GM12878 (cell line): ENCODE data around the gene PRKN. TPM values are rescaled to one million over a fixed set of nuclear protein-coding genes. Genes with fewer than 3 reads are reported as not detected.

ENCODE experiments used
- ATAC-seq: fragments of 200-7000 bp; cut with Tn5 transposase; 3 replicates; pipeline ENCODE4 v1.9.1; 2020; ENCODE audit warnings: mild to moderate bottlenecking, moderate library complexity
- BruUV-seq: library from RNA; stranded (reverse); fragments of 400-500 nt; replicated peaks from 2 replicates; lab custom pipeline; 2021; lab: Mats Ljungman, UMichigan
- CTCF ChIA-PET: fragments of 300-600 bp; sonication (Branson Sonifier 250); formaldehyde crosslinking; extraction: SDS; loops from one replicate; lab custom pipeline; 2021; ENCODE audit warnings: inconsistent platforms; lab: Yijun Ruan, JAX
- POLR2A ChIA-PET: fragments of 350-600 bp; formaldehyde crosslinking; extraction: SDS; loops from one replicate; lab custom pipeline; 2021; ENCODE audit warnings: inconsistent platforms; lab: Charles Lee
- RAD21 ChIA-PET: fragments of 300-600 bp; sonication (Branson Sonifier 250); formaldehyde crosslinking; loops from one replicate; lab custom pipeline; 2023; ENCODE audit warnings: antibody characterized with exemption; ENCODE audit not compliant: unreplicated experiment; lab: Charles Lee
- SMC1A ChIA-PET: fragments of 300-600 bp; sonication (Branson Sonifier 250); formaldehyde crosslinking; loops from one replicate; lab custom pipeline; 2023; ENCODE audit not compliant: unreplicated experiment, uncharacterized antibody; lab: Charles Lee
- DNase-seq: peaks from one replicate; pipeline ENCODE4 v3.0.0-alpha.2; 2011; ENCODE audit warnings: low read depth, low spot score
- FAIRE-seq: peaks from 3 replicates; lab custom pipeline; 2011; peaks lifted over from hg19 to GRCh38; lab: Jason Lieb, UNC
- H2AFZ ChIP-seq: 2 replicates; pipeline ENCODE4 v1.6.0; 2011; ENCODE audit warnings: low read depth, low read length, control low read depth; ENCODE audit not compliant: control insufficient read depth
- H3K27ac ChIP-seq: 2 replicates; pipeline ENCODE4 v1.5.1; 2011; ENCODE audit warnings: control low read depth; ENCODE audit not compliant: control insufficient read depth, insufficient read depth
- H3K27me3 ChIP-seq, 2 experiments: replicated peaks in 1 of 2; 2 replicates each; pipeline versions ENCODE4 v1.6.0 to v1.6.1; 2011; ENCODE audit warnings: low read length in 1 of 2; ENCODE audit not compliant: control insufficient read depth in 2 of 2, insufficient read depth in 2 of 2
- H3K36me3 ChIP-seq, 2 experiments: 2 replicates each; pipeline ENCODE4 v1.5.1; 2011; ENCODE audit warnings: low read length in 1 of 2; ENCODE audit not compliant: control insufficient read depth in 2 of 2, insufficient read depth in 2 of 2
- H3K4me1 ChIP-seq: 2 replicates; pipeline ENCODE4 v1.6.1; 2011; ENCODE audit warnings: mild to moderate bottlenecking, low read length, moderate library complexity, mixed read lengths; ENCODE audit not compliant: control insufficient read depth, insufficient read depth
- H3K4me2 ChIP-seq: 2 replicates; pipeline ENCODE4 v1.6.0; 2011; ENCODE audit warnings: control low read depth; ENCODE audit not compliant: control insufficient read depth, insufficient read depth
- H3K4me3 ChIP-seq: fragments of 200-600 bp; sonication (generic); 2 replicates; pipeline ENCODE4 v1.5.1; 2016
- H3K79me2 ChIP-seq: 2 replicates; pipeline ENCODE4 v1.6.0; 2011; ENCODE audit warnings: low read length; ENCODE audit not compliant: control insufficient read depth, insufficient read depth
- H3K9ac ChIP-seq: 2 replicates; pipeline ENCODE4 v1.8.0; 2011; ENCODE audit warnings: low read length, control low read depth, mixed read lengths; ENCODE audit not compliant: control insufficient read depth, insufficient read depth
- H3K9me3 ChIP-seq: replicated peaks from 3 replicates; pipeline ENCODE4 v1.5.1; 2011; ENCODE audit warnings: mild to moderate bottlenecking, low read length; ENCODE audit not compliant: control insufficient read depth, insufficient read depth
- H4K20me1 ChIP-seq: 2 replicates; pipeline ENCODE4 v1.6.0; 2011; ENCODE audit not compliant: control insufficient read depth, insufficient read depth
- GATAD2B ChIP-seq: fragments of 450-650 bp; conservative IDR thresholded peaks from 2 replicates; pipeline ENCODE4 v1.6.1; 2017; ENCODE audit warnings: low read depth, mild to moderate bottlenecking, moderate library complexity
- HDAC2 ChIP-seq: fragments of 200-600 bp; sonication (generic); IDR thresholded peaks from 2 replicates; pipeline ENCODE4 v1.6.1; 2017
- PAX5 ChIP-seq: IDR thresholded peaks from 2 replicates; pipeline ENCODE4 v1.6.1; 2011; ENCODE audit warnings: low read depth, low read length, borderline replicate concordance
- PML ChIP-seq: IDR thresholded peaks from 2 replicates; pipeline ENCODE4 v1.6.1; 2012; ENCODE audit warnings: low read length, inconsistent platforms
- USF1 ChIP-seq: IDR thresholded peaks from 2 replicates; pipeline ENCODE4 v1.6.1; 2011; ENCODE audit warnings: borderline replicate concordance, low read depth, mild to moderate bottlenecking, moderate library complexity, mixed read lengths, low read length; ENCODE audit not compliant: insufficient read depth; ENCODE audit errors: extremely low read length
- WGBS: methylation state at CpG from one replicate; pipeline ENCODE4 v1.1.6; 2016; ENCODE audit warnings: low lambda C conversion rate; ENCODE audit not compliant: insufficient replicate concordance, insufficient coverage; ENCODE audit errors: missing lambda C conversion rate; 5-methylcytosine and 5-hydroxymethylcytosine counted together
- in situ Hi-C: fragments of 300-500 bp; cut with MboI; formaldehyde crosslinking; loops from 9 replicates; pipeline ENCODE4 v1.14.3; 2018; ENCODE audit warnings: mixed read lengths
- intact Hi-C: fragments of 100-400 bp; cut with micrococcal nuclease; formaldehyde crosslinking; loops from one replicate; pipeline ENCODE4 v1.14.2; 2022; ENCODE audit not compliant: unreplicated experiment
- polyA plus RNA-seq, 11 experiments: library from polyadenylated mRNA; depleted of rRNA in 4 of 11; unstranded in 6 of 11; stranded (reverse) in 5 of 11; fragments of >200 nt; fragmentation: Nextera tagmentation in 4 of 11; fragmentation: Illumina TruSeq in 1 of 11; extraction: Ambion mirVana in 4 of 11; extraction: Trizol in 1 of 11; gene quantifications; 1 replicate in 1 of 11; 2 replicates in 10 of 11; pipeline versions ENCODE4 v1.2.1 to v1.2.3, GENCODE V29; 2011 to 2016; ENCODE audit warnings: inconsistent platforms in 2 of 11, missing spikeins in 2 of 11, low read depth in 1 of 11
- total RNA-seq, 4 experiments: library from RNA; depleted of rRNA in 3 of 4; stranded (reverse); fragments of >200 nt in 3 of 4; fragmentation: Illumina TruSeq in 1 of 4; extraction: Trizol in 1 of 4; gene quantifications; 2 replicates each; pipeline versions ENCODE4 v1.2.1 to v1.2.3, GENCODE V29; 2013 to 2021
- TF ChIP-seq, protein P1 (sequence below): fragments of 450-650 bp; IDR thresholded peaks from 2 replicates; pipeline ENCODE4 v1.6.1; 2017; ENCODE audit warnings: mild to moderate bottlenecking, low read depth, inconsistent platforms; ENCODE audit not compliant: poor library complexity, severe bottlenecking
- TF ChIP-seq, protein P2 (sequence below): fragments of 450-650 bp; IDR thresholded peaks from 2 replicates; pipeline ENCODE4 v1.6.1; 2017; ENCODE audit warnings: low read depth, mild to moderate bottlenecking, moderate library complexity

Gene PRKN
- total and polyA plus RNA-seq, 10 of the 15 experiments (the other 5 are each of a cell fraction or from before 2014, with no cell fraction given): 0.06 to 0.09 TPM; not detected in 8

DNA sequence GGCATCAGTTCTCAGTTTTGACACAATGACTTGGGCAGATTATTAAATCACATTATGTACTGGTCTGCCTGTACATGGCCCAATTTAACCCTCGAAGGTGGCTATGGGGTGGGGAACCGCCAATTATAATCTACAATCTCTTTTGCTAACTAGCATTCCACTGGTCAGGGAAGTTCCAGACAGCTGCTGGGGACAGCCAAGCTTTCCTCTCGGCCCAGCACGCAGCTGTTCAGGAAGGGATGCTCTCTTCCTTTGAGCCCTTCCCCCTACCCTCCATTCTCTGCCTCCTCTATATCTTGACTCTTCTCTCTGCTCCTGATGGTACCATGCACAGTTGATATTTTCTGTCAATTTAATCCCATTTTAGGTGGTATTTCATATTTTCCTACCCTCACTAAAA is 1220.2 kb downstream of the PRKN start (continued):
- no peak for TF ChIP-seq PAX5
- TF ChIP-seq, protein P1, sequence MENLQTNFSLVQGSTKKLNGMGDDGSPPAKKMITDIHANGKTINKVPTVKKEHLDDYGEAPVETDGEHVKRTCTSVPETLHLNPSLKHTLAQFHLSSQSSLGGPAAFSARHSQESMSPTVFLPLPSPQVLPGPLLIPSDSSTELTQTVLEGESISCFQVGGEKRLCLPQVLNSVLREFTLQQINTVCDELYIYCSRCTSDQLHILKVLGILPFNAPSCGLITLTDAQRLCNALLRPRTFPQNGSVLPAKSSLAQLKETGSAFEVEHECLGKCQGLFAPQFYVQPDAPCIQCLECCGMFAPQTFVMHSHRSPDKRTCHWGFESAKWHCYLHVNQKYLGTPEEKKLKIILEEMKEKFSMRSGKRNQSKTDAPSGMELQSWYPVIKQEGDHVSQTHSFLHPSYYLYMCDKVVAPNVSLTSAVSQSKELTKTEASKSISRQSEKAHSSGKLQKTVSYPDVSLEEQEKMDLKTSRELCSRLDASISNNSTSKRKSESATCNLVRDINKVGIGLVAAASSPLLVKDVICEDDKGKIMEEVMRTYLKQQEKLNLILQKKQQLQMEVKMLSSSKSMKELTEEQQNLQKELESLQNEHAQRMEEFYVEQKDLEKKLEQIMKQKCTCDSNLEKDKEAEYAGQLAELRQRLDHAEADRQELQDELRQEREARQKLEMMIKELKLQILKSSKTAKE: no peak

GRCh38 chr6:161503570-161503969 is 1224.0 kb downstream of the PRKN start:
- TF ChIP-seq HDAC2: no peak
- TF ChIP-seq GATAD2B: no peak
- TF ChIP-seq, protein P2, sequence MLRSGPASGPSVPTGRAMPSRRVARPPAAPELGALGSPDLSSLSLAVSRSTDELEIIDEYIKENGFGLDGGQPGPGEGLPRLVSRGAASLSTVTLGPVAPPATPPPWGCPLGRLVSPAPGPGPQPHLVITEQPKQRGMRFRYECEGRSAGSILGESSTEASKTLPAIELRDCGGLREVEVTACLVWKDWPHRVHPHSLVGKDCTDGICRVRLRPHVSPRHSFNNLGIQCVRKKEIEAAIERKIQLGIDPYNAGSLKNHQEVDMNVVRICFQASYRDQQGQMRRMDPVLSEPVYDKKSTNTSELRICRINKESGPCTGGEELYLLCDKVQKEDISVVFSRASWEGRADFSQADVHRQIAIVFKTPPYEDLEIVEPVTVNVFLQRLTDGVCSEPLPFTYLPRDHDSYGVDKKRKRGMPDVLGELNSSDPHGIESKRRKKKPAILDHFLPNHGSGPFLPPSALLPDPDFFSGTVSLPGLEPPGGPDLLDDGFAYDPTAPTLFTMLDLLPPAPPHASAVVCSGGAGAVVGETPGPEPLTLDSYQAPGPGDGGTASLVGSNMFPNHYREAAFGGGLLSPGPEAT: no peak
- TF ChIP-seq USF1: no peak
- TF ChIP-seq PML: no peak
- Histone ChIP-seq H3K79me2 (no peaks in the 10 kb centered on the region), H3K9me3 (no peaks in the 10 kb centered on the region), H3K27ac (no peak overlapping the region), H2AFZ (no peak overlapping the region), H3K4me1 (no peaks in the 10 kb centered on the region), H4K20me1 (no peaks in the 10 kb centered on the region), H3K36me3 (no peaks in the 10 kb centered on the region), H3K4me3 (no peak overlapping the region), H3K4me2 (no peak overlapping the region), H3K27me3 (no peaks in the 10 kb centered on the region), H3K9ac (no peak overlapping the region)
- ATAC-seq: no peak
- DNase-seq: no peak
- BruUV-seq: no TSS peak
- POLR2A ChIA-PET: no interaction called here
- CTCF ChIA-PET: no interaction called here
- WGBS: 3% methylated on average over 4 of the region's 4 CpGs
- FAIRE-seq: no peak
- in situ Hi-C loops (no loop called here), intact Hi-C loops (no loop called here)
- SMC1A ChIA-PET: no interaction called here
- RAD21 ChIA-PET: no interaction called here
